Thyroid gland (tissue), 4 donors: ENCODE data around the gene PGAP2.

Experiments
- CTCF ChIP-seq, 6 experiments: fragments of 200-600 bp in 3 of 6; fragments of 450-650 bp in 3 of 6; sonication (generic) in 3 of 6; IDR thresholded peaks; one replicate each; pipeline ENCODE4 v1.5.1; 2016 to 2019; ENCODE audit warnings: antibody characterized with exemption in 6 of 6, mild to moderate bottlenecking in 2 of 6, inconsistent platforms in 1 of 6, moderate library complexity in 1 of 6
- POLR2A ChIP-seq, 2 donors: fragments of 450-650 bp; IDR thresholded peaks; one replicate each; pipeline ENCODE4 v1.6.1; 2017; ENCODE audit warnings: antibody characterized with exemption in 2 of 2, mild to moderate bottlenecking in 2 of 2, moderate library complexity in 1 of 2

- no peak for TF ChIP-seq CTCF (IDR thresholded peaks at IDR 0.05)
- TF ChIP-seq POLR2A (IDR thresholded peaks at IDR 0.05): no peak
Observed at GRCh38 chr11:3802011-3802790, 6.2 kb upstream of the PGAP2 start.
